H9 (cell line): ENCODE data around the gene CYBA. TPM values are rescaled to one million over a fixed set of nuclear protein-coding genes. Genes with fewer than 3 reads are reported as not detected.

Experiments used
- DNase-seq: peaks from one replicate; pipeline ENCODE4 v3.0.0-alpha.2; 2017
- H2AFZ ChIP-seq: one replicate; pipeline ENCODE4 v1.6.1; 2013; ENCODE audit warnings: mild to moderate bottlenecking, low read length, control low read depth, moderate library complexity
- H2AK5ac ChIP-seq: 2 replicates; pipeline ENCODE4 v1.6.1; 2013; ENCODE audit warnings: low read length, control low read depth, mixed read lengths; ENCODE audit not compliant: insufficient read length
- H2BK120ac ChIP-seq: one replicate; pipeline ENCODE4 v1.6.1; 2013; ENCODE audit warnings: low read depth, mild to moderate bottlenecking, low read length, control low read depth, inconsistent platforms; ENCODE audit not compliant: poor library complexity, severe bottlenecking
- H2BK12ac ChIP-seq: 2 replicates; pipeline ENCODE4 v1.6.1; 2013; ENCODE audit warnings: low read length, control low read depth, mixed read lengths, low read depth; ENCODE audit not compliant: insufficient read length
- H2BK15ac ChIP-seq: 2 replicates; pipeline ENCODE4 v1.6.1; 2013; ENCODE audit warnings: low read depth, low read length, control low read depth
- H2BK20ac ChIP-seq: one replicate; pipeline ENCODE4 v1.6.1; 2013; ENCODE audit warnings: low read depth, mild to moderate bottlenecking, low read length, control low read depth, inconsistent platforms; ENCODE audit not compliant: poor library complexity, severe bottlenecking
- H2BK5ac ChIP-seq: 2 replicates; pipeline ENCODE4 v1.6.1; 2013; ENCODE audit warnings: low read length, control low read depth, mixed read lengths; ENCODE audit not compliant: insufficient read length
- H3K14ac ChIP-seq: 2 replicates; pipeline ENCODE4 v1.6.1; 2013; ENCODE audit warnings: low read length, control low read depth; ENCODE audit not compliant: insufficient read depth
- H3K18ac ChIP-seq: 2 replicates; pipeline ENCODE4 v1.6.1; 2013; ENCODE audit warnings: low read depth, mild to moderate bottlenecking, mixed read lengths, low read length, control low read depth; ENCODE audit not compliant: insufficient read length
- H3K23ac ChIP-seq: 2 replicates; pipeline ENCODE4 v1.6.1; 2013; ENCODE audit warnings: low read length, control low read depth, mixed read lengths, low read depth; ENCODE audit not compliant: insufficient read length
- H3K23me2 ChIP-seq: 2 replicates; pipeline ENCODE4 v1.6.1; 2013; ENCODE audit warnings: low read depth, mild to moderate bottlenecking, mixed read lengths, low read length, control low read depth; ENCODE audit not compliant: insufficient read length, poor library complexity, severe bottlenecking
- H3K27ac ChIP-seq: 2 replicates; pipeline ENCODE4 v1.5.1; 2013; ENCODE audit warnings: low read length, control low read depth, mixed read lengths, low read depth; ENCODE audit not compliant: insufficient read length
- H3K27me3 ChIP-seq: 2 replicates; pipeline ENCODE4 v1.6.1; 2013; ENCODE audit warnings: low read length, control low read depth, inconsistent platforms; ENCODE audit not compliant: insufficient read depth
- H3K4ac ChIP-seq: 2 replicates; pipeline ENCODE4 v1.6.1; 2013; ENCODE audit warnings: low read depth, mild to moderate bottlenecking, control low read depth, inconsistent platforms, low read length, moderate library complexity
- H3K4me1 ChIP-seq: 2 replicates; pipeline ENCODE4 v1.6.1; 2013; ENCODE audit warnings: low read length, control low read depth, inconsistent platforms; ENCODE audit not compliant: insufficient read depth
- H3K4me2 ChIP-seq: 2 replicates; pipeline ENCODE4 v1.6.1; 2013; ENCODE audit warnings: low read length, control low read depth, mixed read lengths; ENCODE audit not compliant: insufficient read length, insufficient read depth
- H3K56ac ChIP-seq: 2 replicates; pipeline ENCODE4 v1.6.1; 2013; ENCODE audit warnings: low read depth, mild to moderate bottlenecking, mixed read lengths, low read length, control low read depth; ENCODE audit not compliant: insufficient read length
- H3K79me1 ChIP-seq: 2 replicates; pipeline ENCODE4 v1.6.1; 2013; ENCODE audit warnings: low read depth, mild to moderate bottlenecking, moderate library complexity, low read length, control low read depth, inconsistent platforms; ENCODE audit not compliant: insufficient read depth, poor library complexity, severe bottlenecking
- H3K79me2 ChIP-seq: 2 replicates; pipeline ENCODE4 v1.6.1; 2013; ENCODE audit warnings: low read length, control low read depth, inconsistent platforms; ENCODE audit not compliant: insufficient read depth
- H3K9ac ChIP-seq: 2 replicates; pipeline ENCODE4 v1.6.1; 2013; ENCODE audit warnings: low read length, control low read depth, mixed read lengths; ENCODE audit not compliant: insufficient read length; ENCODE audit errors: extremely low read depth
- H3K9me3 ChIP-seq: one replicate; pipeline ENCODE4 v1.6.1; 2013; ENCODE audit warnings: low read depth, low read length, inconsistent platforms; ENCODE audit not compliant: control insufficient read depth
- H3T11ph ChIP-seq: one replicate; pipeline ENCODE4 v1.6.1; 2013; ENCODE audit warnings: mild to moderate bottlenecking, low read length, control low read depth, inconsistent platforms
- H4K20me1 ChIP-seq: one replicate; pipeline ENCODE4 v1.6.1; 2013; ENCODE audit not compliant: control insufficient read depth, insufficient read length, insufficient read depth
- H4K5ac ChIP-seq: 2 replicates; pipeline ENCODE4 v1.6.1; 2013; ENCODE audit warnings: low read depth, mild to moderate bottlenecking, mixed read lengths, low read length, control low read depth; ENCODE audit not compliant: insufficient read length
- H4K8ac ChIP-seq: replicated peaks from 2 replicates; pipeline ENCODE4 v1.6.1; 2013; ENCODE audit warnings: low read length, control low read depth, mixed read lengths, low read depth; ENCODE audit not compliant: insufficient read length
- H4K91ac ChIP-seq: 2 replicates; pipeline ENCODE4 v1.6.1; 2013; ENCODE audit warnings: low read depth, mild to moderate bottlenecking, moderate library complexity, mixed read lengths, low read length, control low read depth; ENCODE audit not compliant: insufficient read length
- H3K27ac Mint-ChIP-seq, 3 experiments: 2 replicates in 2 of 3; 3 replicates in 1 of 3; pipeline ENCODE4 v1.8.0; 2020 to 2021; ENCODE audit warnings: mixed read lengths in 3 of 3, mild to moderate bottlenecking in 1 of 3, moderate library complexity in 1 of 3
- H3K27me3 Mint-ChIP-seq: 2 replicates; pipeline ENCODE4 v1.8.0; 2021; ENCODE audit warnings: low read depth, mild to moderate bottlenecking, moderate library complexity, mixed read lengths
- H3K36me3 Mint-ChIP-seq, 3 experiments: 2 replicates in 2 of 3; 3 replicates in 1 of 3; pipeline ENCODE4 v1.8.0; 2020 to 2021; ENCODE audit warnings: low read depth in 3 of 3, mixed read lengths in 3 of 3; ENCODE audit not compliant: insufficient read depth in 1 of 3
- H3K4me1 Mint-ChIP-seq, 2 experiments: 2 replicates each; pipeline ENCODE4 v1.8.0; 2020; ENCODE audit warnings: mixed read lengths in 2 of 2
- H3K4me3 Mint-ChIP-seq, 2 experiments: 2 replicates in 1 of 2; 3 replicates in 1 of 2; pipeline ENCODE4 v1.8.0; 2020 to 2021; ENCODE audit warnings: mild to moderate bottlenecking in 2 of 2, mixed read lengths in 2 of 2, moderate library complexity in 1 of 2
- H3K9me3 Mint-ChIP-seq, 2 experiments: 2 replicates in 1 of 2; 3 replicates in 1 of 2; pipeline ENCODE4 v1.8.0; 2020; ENCODE audit warnings: mild to moderate bottlenecking in 2 of 2, mixed read lengths in 2 of 2, moderate library complexity in 1 of 2
- WGBS: extraction: QIAGEN DNeasy Blood & Tissue Kit; methylation state at CpG from one replicate; pipeline ENCODE4 v1.1.7; 2013; ENCODE audit warnings: missing lambda C conversion rate, low lambda C conversion rate, mixed read lengths; ENCODE audit not compliant: insufficient read length; ENCODE audit errors: extremely low coverage; 5-methylcytosine and 5-hydroxymethylcytosine counted together
- total RNA-seq: library from RNA; stranded (reverse); gene quantifications from 2 replicates; pipeline ENCODE4 v1.2.1, GENCODE V29; 2021
- TF ChIP-seq, protein P1 (sequence below): fragments of 200-600 bp; sonication (generic); conservative IDR thresholded peaks from 3 replicates; pipeline ENCODE4 v1.8.0; 2021; ENCODE audit warnings: antibody characterized with exemption, mild to moderate bottlenecking

Gene CYBA
- total RNA-seq, 1 experiment from 2014 or later, result 153 TPM

DNA sequence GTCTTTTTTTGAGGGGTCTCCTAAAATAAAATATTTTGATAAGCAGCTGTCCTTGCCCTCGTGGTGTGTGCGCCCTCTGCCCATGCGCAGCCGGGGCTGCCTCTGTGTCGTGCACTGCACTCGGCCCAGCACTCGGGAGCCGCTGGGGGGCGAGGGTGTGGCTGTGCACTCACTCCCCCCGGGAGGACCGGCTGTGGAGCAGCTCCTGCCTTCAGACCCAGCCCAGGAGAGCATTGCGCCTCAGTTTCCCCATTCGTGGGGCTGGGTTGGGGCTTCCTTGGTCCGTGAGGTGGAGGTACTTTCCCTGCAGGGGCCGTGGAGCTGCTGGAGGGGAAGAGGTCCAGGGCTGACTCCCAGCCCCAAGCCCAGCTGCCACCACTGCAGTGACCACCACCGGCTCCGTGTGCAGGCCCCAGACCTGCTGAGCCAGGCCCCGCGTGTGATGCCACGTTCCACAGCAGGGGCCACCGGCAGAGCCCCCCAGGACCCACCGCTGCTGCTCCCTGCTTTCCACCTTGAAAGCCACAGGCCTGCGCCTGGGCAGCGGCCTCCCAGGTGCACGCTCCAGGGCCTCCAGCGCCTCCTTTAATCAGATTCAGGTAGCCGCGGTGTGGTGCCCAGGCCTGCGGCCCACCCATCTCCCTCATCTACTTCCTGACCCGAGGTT is 18.8 kb downstream of the CYBA start:
- Histone ChIP-seq H2BK120ac (no peak overlapping the region), H3K27ac (no peak overlapping the region), H3K27me3 (no peaks in the 10 kb centered on the region), H2BK15ac (no peak overlapping the region), H3K18ac (no peak overlapping the region), H3K23me2 (peaks cover 15% of the 10 kb centered on the region), H3K23ac (no peak overlapping the region), H2AFZ (no peak overlapping the region), H4K5ac (no peak overlapping the region), H3K4me1 (no peaks in the 10 kb centered on the region), H3K4ac (no peak overlapping the region), H4K20me1 (no peaks in the 10 kb centered on the region), H4K8ac (no peak overlapping the region), H3K56ac (no peak overlapping the region), H3K9ac (no peak overlapping the region), H2AK5ac (no peak overlapping the region), H2BK12ac (no peak overlapping the region), H3K14ac (no peak overlapping the region), H2BK20ac (no peak overlapping the region), H3K4me2 (no peak overlapping the region), H3K79me1 (no peaks in the 10 kb centered on the region), H2BK5ac (no peak overlapping the region), H4K91ac (no peak overlapping the region), H3K9me3 (no peaks in the 10 kb centered on the region), H3T11ph (no peak overlapping the region), H3K79me2 (no peaks in the 10 kb centered on the region)
- Mint-ChIP-seq H3K9me3 (no peaks in the 10 kb centered on the region; a peak in 1 of 5 replicates), H3K4me1 (peaks cover under 1 to 22% of the 10 kb centered on the region in 2 experiments), H3K36me3 (peaks cover 11 to 43% (median 38%) of the 10 kb centered on the region in 3 experiments; a peak in 6 of 7 replicates), H3K27ac (peak overlapping the region in 1 of 3 experiments; percentile 51; a peak in 1 of 7 replicates), H3K27me3 (peaks cover 8% of the 10 kb centered on the region), H3K4me3 (no peak overlapping the region; a peak in 1 of 5 replicates)
- TF ChIP-seq, protein P1, sequence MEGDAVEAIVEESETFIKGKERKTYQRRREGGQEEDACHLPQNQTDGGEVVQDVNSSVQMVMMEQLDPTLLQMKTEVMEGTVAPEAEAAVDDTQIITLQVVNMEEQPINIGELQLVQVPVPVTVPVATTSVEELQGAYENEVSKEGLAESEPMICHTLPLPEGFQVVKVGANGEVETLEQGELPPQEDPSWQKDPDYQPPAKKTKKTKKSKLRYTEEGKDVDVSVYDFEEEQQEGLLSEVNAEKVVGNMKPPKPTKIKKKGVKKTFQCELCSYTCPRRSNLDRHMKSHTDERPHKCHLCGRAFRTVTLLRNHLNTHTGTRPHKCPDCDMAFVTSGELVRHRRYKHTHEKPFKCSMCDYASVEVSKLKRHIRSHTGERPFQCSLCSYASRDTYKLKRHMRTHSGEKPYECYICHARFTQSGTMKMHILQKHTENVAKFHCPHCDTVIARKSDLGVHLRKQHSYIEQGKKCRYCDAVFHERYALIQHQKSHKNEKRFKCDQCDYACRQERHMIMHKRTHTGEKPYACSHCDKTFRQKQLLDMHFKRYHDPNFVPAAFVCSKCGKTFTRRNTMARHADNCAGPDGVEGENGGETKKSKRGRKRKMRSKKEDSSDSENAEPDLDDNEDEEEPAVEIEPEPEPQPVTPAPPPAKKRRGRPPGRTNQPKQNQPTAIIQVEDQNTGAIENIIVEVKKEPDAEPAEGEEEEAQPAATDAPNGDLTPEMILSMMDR, result no peak
- WGBS, result no CpG with 5 or more reads among the region's 30 CpGs
- no peak for DNase-seq
